HG03469 (cell line): ENCODE results near the gene RAET1L.
"Not testable (repeated sequence)": the region's sequence is repeated elsewhere in the genome, so short reads cannot be mapped to it uniquely, and the experiment has no call there.

Source experiments
- ATAC-seq: cut with Tn5 transposase; IDR thresholded peaks from one replicate; pipeline ENCODE4 v1.9.1; 2021; ENCODE audit warnings: mild to moderate bottlenecking, moderate library complexity, moderate number of reproducible peaks; ENCODE audit not compliant: unreplicated experiment

Gene RAET1L

GRCh38 chr6:150046943-150047342 lies 21.6 kb upstream of the RAET1L start:
- ATAC-seq, result no peak

DNA sequence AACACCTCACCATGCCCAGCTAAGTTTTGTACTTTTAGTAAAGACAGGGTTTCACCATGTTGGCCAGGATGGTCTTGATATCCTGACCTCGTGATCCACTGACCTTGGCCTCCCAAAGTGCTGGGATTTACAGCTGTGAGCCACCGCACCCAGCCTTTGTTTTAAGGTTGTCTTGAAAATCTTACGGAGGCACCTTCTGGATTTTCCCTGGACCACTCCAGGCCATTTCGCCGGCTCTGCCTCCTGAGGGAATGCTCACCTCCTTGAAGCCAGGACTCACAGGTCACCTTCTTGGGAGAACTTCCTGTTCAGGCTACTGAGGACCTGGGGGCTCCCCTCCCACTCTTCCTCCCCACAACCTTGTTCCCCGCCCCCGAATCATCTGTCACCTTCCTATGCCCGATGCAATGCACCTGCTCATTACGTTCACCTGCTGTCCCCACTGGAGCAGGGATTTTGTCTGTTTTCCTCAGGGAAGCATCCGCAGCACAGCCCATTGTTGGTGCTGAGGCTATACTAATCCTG lies 19.4 kb upstream of the RAET1L start:
- ATAC-seq, result no peak

DNA sequence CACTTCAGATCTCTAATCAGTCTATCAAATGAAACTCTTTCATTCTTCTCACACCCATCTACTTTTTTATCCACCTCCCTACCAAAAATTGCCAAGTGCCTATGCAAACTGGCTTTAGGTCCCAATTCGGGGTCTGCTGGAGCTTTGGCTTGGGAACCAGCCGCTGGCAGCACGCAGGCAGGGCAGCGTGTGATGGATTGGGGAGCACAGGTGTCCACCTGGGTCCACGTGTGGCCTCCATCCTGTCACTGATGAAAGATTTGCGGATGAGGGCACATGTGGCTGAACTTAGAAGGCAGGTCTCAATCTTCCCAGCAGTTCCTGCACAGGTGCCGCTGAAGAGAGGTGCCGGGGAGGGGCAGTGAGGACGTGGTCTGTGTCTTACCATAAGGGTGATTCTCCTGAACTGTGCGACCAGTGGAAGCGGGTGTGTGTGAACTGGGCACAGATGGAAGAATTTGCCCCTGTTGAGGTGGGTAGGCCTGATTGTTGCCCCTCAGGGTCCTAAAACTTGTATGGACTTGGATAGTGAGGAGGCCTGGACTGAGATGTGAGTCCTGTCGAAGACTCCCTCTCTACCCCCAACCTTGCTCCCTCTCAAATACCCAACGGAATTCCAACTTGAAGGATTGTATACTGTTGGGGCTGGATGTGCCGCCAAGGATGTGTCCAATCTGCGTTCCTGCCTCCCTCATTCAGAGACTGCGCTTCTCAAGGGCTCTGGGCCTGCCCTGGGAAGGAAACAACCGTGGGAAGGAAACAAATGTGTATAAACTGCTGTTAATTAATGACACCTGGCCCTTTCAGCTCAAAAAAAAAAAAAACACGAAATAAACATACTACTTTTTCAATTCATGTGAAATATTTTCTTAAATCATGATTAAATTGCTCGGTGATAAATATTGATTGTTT lies 18.4 kb upstream of the RAET1L start:
- no peak for ATAC-seq

- ATAC-seq, result no peak
These were observed 17.8 kb upstream of the RAET1L start for GRCh38 chr6:150043096-150043495.

DNA sequence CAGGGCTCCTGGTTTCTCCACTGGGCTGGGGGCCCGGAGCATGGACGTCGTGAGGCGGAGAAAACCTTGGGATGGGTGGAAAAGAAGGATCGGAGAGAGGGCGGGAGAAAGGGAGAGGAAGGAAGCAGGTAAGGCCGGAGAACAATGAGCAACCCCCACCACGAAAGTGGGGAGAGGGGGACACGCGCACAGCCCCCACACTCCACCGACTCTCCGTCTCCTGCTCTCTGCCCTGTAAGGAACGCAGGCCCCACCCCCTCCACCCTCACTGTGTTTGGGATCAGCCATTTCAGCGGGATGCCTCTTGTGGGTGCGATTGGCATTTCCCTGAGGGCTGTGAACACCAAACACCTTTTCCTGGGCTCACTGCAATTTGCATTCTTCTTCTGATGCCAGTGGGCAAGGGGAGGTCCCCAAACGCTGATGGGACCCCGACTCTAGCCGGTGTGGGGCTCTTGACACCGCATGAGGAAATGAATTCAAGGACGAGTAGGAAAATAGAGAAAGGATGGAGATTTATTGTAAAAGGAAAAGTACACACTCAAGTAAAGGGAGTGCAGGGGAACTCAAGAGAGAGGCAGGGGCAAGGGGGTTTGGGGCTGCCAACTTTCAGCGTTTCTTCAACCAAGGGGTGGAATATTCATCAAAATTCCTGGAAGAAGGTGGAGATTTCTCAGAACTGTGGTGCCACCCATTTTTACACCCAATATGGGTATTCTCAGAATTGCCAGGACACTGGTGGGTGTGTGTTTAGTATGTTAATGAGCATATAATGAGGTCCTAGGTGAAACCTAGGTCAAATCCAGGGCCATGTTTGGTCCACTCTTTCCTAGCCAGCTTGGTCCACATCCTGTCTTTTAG lies 13.1 kb upstream of the RAET1L start:
- no peak for ATAC-seq

GRCh38 chr6:150037526-150038201 lies 12.3 kb upstream of the RAET1L start:
- ATAC-seq, result no peak

GRCh38 chr6:150036081-150036480 lies 10.7 kb upstream of the RAET1L start:
- ATAC-seq, result no peak

DNA sequence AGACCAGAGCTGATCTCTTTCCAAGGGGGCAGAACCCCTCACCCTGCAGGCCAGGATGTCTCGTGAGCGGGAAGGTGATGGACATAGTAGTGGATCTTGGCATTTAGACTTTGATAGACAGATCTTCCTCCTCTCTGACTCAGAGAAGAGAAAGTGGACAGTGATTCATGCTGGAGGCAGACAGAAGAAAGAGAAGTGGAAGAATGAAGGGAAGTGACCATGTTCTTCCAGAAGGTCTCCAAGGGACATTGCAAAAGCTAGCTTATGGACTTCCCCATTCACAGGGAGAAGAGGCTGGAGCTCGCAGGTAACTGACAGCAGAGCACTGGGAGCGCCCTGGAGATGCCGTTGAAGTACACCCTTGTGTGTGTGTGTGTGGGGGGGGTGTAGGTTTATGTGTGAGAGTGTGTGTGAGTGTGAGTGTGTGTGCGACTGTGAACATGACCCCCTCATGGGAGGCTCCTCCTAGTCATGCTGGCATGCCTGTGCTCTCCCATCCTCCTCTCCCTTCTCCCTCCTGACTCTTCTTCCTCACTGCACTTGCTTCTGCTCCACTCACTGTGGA lies 8.0 kb upstream of the RAET1L start:
- no peak for ATAC-seq

DNA sequence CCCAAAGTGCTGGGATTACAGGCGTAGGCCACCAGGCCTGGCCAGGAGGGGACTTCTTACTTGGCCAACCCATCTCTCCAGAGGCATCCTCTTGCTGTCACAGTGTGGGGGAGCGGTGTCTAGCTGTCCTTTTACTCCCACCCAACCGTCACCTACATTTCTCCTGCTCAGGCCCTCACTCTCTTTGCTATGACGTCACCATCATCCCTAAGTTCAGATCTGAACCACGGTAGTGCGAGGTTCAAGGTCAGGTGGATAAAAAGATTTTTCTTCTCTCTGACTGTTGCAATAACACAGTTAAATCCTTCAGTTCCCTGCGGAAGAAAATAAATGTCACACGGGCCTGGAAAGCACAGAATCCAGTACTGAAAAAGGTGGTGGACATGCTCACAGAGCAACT lies 7.3 kb upstream of the RAET1L start:
- no peak for ATAC-seq

DNA sequence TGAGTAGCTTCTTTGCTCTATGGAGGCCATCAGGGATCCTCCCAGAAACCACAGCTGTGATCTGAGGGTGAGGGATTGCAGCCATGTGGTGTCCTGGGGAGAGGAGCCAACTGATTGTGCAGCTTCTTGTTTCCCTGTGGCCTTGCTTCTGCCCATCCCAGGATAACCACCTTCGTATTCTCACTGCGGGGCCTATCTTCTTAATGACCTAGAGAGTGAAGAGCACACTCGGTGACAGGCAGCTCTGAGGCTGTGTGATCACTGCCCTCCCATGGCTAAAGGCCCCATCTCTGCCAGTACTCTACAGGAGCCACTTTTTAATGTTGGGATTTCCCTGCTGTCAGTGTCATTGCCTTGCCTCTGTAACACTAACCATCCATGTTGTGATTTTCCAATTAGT lies 5.3 kb upstream of the RAET1L start:
- ATAC-seq, result no peak

GRCh38 chr6:150029749-150030148 lies 4.4 kb upstream of the RAET1L start:
- no peak for ATAC-seq

DNA sequence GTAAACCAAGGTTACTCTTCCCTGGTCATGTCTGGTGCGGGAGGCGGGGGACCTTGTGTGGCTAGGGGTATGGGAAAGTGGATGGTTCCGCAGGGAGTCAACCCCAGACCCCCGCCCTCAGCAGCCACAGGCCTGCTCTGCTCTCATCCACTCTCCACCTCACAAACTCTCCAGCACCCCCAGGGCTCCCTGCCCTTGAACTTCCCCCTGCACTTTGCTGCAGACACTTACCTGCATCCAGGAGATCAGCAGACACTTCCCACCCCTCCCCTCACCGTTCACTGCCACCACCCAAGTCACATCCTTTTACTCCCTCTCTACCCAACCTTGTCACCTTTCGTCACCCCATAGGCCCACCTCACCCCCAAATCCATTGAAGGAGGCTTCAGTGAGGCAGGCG lies 3.9 kb upstream of the RAET1L start:
- no peak for ATAC-seq

DNA sequence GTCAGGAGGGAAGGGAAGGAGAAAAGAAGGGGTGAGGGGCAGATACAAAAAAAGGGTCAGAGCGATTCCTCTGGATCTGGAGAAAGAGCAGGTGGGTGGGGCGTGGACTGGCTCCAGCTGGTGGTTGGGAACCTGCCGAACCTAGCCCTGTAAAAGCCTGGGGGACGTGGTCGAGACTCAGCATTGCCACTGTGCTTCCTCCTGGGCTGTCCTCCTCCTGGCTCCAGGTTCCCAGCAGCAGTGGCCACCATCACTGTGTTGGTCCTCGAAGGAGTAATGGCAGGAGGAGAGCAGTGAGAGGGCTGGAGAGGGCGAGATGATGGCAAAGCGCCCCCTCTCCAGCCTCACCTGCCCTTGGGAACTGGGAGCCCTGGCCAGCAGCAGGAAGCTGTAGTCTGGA lies 3.5 kb upstream of the RAET1L start:
- no peak for ATAC-seq

- ATAC-seq, result no peak
These were observed 2.7 kb upstream of the RAET1L start for GRCh38 chr6:150027806-150028565.

GRCh38 chr6:150026976-150027805 lies 1.9 kb upstream of the RAET1L start:
- no peak for ATAC-seq

DNA sequence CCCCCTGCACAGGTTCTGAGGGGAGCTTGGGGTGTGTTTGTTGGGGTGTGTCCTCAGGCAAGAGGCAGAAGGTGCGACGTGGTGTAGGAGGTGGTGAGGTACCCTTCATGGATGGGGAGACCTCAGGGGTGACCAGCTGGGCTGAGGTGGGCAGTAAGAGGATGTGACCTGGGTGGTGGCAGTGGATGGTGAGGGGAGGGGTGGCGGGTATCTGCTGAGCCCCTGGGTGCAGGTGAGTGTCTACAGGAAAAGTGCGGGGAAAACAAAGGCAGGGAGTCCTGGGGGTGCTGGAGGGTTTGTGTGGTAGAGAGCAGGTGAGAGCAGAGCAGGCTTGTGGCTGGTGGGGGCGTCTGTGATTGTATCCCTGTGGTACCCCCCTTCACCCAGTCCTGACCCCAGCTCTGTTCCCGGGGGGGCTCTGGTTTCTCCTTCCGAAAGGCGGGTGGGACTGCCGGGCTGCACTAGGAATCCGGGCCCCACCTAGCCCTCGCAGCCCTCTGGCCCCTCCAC lies 631 bp downstream of the RAET1L start:
- no peak for ATAC-seq

DNA sequence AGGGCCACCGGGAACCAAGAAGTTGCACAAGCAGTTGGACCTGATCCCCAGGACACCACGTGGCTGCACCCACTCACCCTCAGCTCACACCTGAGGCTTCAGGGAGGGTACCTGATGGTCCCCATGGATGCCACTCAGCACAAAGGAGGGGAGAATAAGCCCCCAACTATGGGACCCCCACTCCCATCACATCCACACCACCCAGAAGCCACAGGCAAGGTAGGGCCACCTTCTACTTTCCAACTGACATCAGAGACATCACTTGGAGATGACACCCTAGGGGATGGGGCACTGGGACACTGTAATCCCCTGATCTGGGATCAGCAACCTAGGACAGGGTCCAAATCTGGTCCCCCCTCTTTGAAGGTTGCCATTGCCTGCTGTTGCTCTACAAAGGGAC lies 1.3 kb downstream of the RAET1L start:
- not testable (repeated sequence) for ATAC-seq

GRCh38 chr6:150021870-150022269 lies 3.5 kb downstream of the RAET1L start:
- ATAC-seq, result not testable (repeated sequence)
